PC-9 (cell line): ENCODE results near the gene TBX15. TPM values are rescaled to one million over a fixed set of nuclear protein-coding genes. Genes with fewer than 3 reads are reported as not detected.

ENCODE experiments used
- BruUV-seq: library from RNA; stranded (reverse); fragments of 400-500 nt; replicated peaks from 2 replicates; lab custom pipeline; 2021; lab: Mats Ljungman, UMichigan
- CTCF ChIA-PET: fragments of 300-600 bp; sonication (Branson Sonifier 250); formaldehyde crosslinking; loops from one replicate; lab custom pipeline; 2022; ENCODE audit warnings: antibody characterized with exemption; lab: Charles Lee
- POLR2A ChIA-PET: fragments of 300-600 bp; sonication (Branson Sonifier 250); formaldehyde crosslinking; loops from one replicate; lab custom pipeline; 2022; ENCODE audit warnings: antibody characterized with exemption; ENCODE audit not compliant: unreplicated experiment; lab: Charles Lee
- DNase-seq, 2 experiments: peaks; one replicate each; pipeline versions ENCODE4 v3.0.0 to v3.0.0-alpha.2; 2015 to 2022; ENCODE audit warnings: mixed read lengths in 1 of 2
- H2AFZ ChIP-seq: fragments of 200-600 bp; sonication (generic); 2 replicates; pipeline ENCODE4 v1.8.1; 2017; ENCODE audit warnings: antibody characterized with exemption
- H3F3A ChIP-seq: fragments of 200-600 bp; sonication (generic); 2 replicates; pipeline ENCODE4 v1.8.1; 2017; ENCODE audit warnings: antibody characterized with exemption, mild to moderate bottlenecking, low read depth; ENCODE audit not compliant: insufficient read depth
- H3K27ac ChIP-seq: fragments of 200-600 bp; sonication (generic); 2 replicates; pipeline ENCODE4 v1.6.1; 2016; ENCODE audit warnings: mixed run types
- H3K27me3 ChIP-seq: fragments of 200-600 bp; sonication (generic); 2 replicates; pipeline ENCODE4 v1.6.1; 2016; ENCODE audit warnings: low read depth, mixed run types; ENCODE audit not compliant: insufficient read depth
- H3K36me3 ChIP-seq: fragments of 200-600 bp; sonication (generic); 2 replicates; pipeline ENCODE4 v1.6.1; 2016; ENCODE audit warnings: low read depth, mixed run types
- H3K4me1 ChIP-seq: fragments of 200-600 bp; sonication (generic); replicated peaks from 2 replicates; pipeline ENCODE4 v1.6.1; 2016; ENCODE audit warnings: mixed run types; ENCODE audit not compliant: insufficient read depth
- H3K4me2 ChIP-seq: fragments of 200-600 bp; sonication (generic); 2 replicates; pipeline ENCODE4 v1.6.1; 2017; ENCODE audit warnings: mixed run types
- H3K4me3 ChIP-seq: fragments of 200-600 bp; sonication (generic); 2 replicates; pipeline ENCODE4 v1.6.1; 2016; ENCODE audit warnings: mixed run types
- H3K79me2 ChIP-seq: fragments of 200-600 bp; sonication (generic); 2 replicates; pipeline ENCODE4 v1.6.1; 2017; ENCODE audit warnings: low read depth, mixed run types
- H3K9me2 ChIP-seq: fragments of 200-600 bp; sonication (generic); 2 replicates; pipeline ENCODE4 v1.8.1; 2017; ENCODE audit warnings: mild to moderate bottlenecking; ENCODE audit not compliant: insufficient read depth
- H3K9me3 ChIP-seq: fragments of 200-600 bp; sonication (generic); 2 replicates; pipeline ENCODE4 v1.8.1; 2016; ENCODE audit warnings: low read depth; ENCODE audit not compliant: insufficient read depth
- H4K20me1 ChIP-seq: fragments of 200-600 bp; sonication (generic); 2 replicates; pipeline ENCODE4 v1.8.1; 2017; ENCODE audit not compliant: insufficient read depth
- EZH2 ChIP-seq: fragments of 200-600 bp; sonication (generic); IDR thresholded peaks from 2 replicates; pipeline ENCODE4 v1.8.0; 2017; ENCODE audit warnings: antibody characterized with exemption, low read depth
- intact Hi-C: fragments of 100-400 bp; cut with micrococcal nuclease; formaldehyde crosslinking; loops from one replicate; pipeline ENCODE4 v1.10.0; 2022; ENCODE audit not compliant: unreplicated experiment
- total RNA-seq: library from RNA; stranded (reverse); gene quantifications from 2 replicates; pipeline ENCODE4 v1.2.3, GENCODE V29; 2021
- TF ChIP-seq, protein P1 (sequence below): fragments of 200-600 bp; sonication (generic); conservative IDR thresholded peaks from 2 replicates; pipeline ENCODE4 v1.6.1; 2017; ENCODE audit warnings: mixed run types, antibody characterized with exemption, mild to moderate bottlenecking, moderate library complexity

TBX15 gene
- total RNA-seq, 1 experiment from 2014 or later = not detected

DNA sequence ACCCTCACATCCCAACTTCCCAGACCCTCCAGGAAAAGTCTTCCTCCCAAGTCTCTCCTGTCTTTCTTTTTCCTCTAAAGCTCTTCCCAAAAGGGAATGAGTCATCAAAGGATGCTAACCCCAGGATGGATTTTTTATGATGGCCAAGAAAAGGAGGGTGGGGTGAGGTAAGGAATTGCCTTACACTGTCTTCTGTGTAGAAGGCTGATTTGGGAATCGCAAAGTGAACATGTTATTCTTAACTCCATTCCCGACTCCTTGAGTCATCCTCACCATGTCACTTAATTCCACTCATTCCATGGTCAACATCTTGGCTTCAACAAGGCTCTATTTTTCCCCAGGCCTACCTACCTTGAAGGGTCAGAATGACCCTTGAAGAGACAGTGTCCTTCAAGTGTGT lies 44.0 kb downstream of the TBX15 start:
- Histone ChIP-seq H3K79me2 (no peaks in the 10 kb centered on the region), H3F3A (no peaks in the 10 kb centered on the region), H3K27me3 (peaks cover 39% of the 10 kb centered on the region), H3K4me2 (no peak overlapping the region), H3K36me3 (no peaks in the 10 kb centered on the region), H3K4me3 (no peak overlapping the region), H4K20me1 (no peaks in the 10 kb centered on the region), H3K9me2 (no peaks in the 10 kb centered on the region), H3K27ac (no peak overlapping the region), H3K9me3 (no peaks in the 10 kb centered on the region), H2AFZ (no peak overlapping the region), H3K4me1 (no peaks in the 10 kb centered on the region)
- POLR2A ChIA-PET = no interaction called here
- no TSS peak for BruUV-seq
- intact Hi-C loops = no loop called here
- DNase-seq = no peak
- no peak for TF ChIP-seq EZH2
- TF ChIP-seq, protein P1, sequence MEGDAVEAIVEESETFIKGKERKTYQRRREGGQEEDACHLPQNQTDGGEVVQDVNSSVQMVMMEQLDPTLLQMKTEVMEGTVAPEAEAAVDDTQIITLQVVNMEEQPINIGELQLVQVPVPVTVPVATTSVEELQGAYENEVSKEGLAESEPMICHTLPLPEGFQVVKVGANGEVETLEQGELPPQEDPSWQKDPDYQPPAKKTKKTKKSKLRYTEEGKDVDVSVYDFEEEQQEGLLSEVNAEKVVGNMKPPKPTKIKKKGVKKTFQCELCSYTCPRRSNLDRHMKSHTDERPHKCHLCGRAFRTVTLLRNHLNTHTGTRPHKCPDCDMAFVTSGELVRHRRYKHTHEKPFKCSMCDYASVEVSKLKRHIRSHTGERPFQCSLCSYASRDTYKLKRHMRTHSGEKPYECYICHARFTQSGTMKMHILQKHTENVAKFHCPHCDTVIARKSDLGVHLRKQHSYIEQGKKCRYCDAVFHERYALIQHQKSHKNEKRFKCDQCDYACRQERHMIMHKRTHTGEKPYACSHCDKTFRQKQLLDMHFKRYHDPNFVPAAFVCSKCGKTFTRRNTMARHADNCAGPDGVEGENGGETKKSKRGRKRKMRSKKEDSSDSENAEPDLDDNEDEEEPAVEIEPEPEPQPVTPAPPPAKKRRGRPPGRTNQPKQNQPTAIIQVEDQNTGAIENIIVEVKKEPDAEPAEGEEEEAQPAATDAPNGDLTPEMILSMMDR = no peak
- CTCF ChIA-PET = no interaction called here

DNA sequence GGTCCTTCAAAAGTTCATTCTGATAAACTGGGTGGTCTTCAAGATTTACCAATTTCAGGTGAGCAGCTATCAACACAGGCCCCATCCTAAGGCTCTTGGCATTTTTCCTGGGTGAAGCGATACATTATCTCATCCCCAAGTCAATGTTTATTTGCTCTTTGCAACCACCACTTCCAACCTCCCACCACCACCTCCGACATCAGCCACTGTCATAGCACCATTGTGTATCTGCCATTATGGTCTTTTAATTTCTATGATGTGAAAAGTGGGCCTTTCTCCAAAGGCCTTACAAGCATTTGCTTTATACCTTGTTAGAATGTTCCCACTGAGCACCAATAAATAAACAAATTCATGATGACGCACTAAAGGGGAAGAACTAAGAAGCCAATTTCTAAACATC lies 47.2 kb downstream of the TBX15 start:
- no peak overlapping the region for H3K27ac ChIP-seq
- TF ChIP-seq, protein P1 = no peak
- TF ChIP-seq EZH2 = no peak
- H3F3A ChIP-seq = no peaks in the 10 kb centered on the region
- BruUV-seq = no TSS peak
- H3K9me3 ChIP-seq = no peaks in the 10 kb centered on the region
- CTCF ChIA-PET = no interaction called here
- intact Hi-C loops = no loop called here
- no peaks in the 10 kb centered on the region for H3K79me2 ChIP-seq
- no peak overlapping the region for H2AFZ ChIP-seq
- no peaks in the 10 kb centered on the region for H3K4me1 ChIP-seq
- no peaks in the 10 kb centered on the region for H4K20me1 ChIP-seq
- H3K27me3 ChIP-seq = peaks cover 39% of the 10 kb centered on the region
- H3K9me2 ChIP-seq = no peaks in the 10 kb centered on the region
- no peak overlapping the region for H3K4me3 ChIP-seq
- DNase-seq = no peak
- H3K4me2 ChIP-seq = no peak overlapping the region
- no peaks in the 10 kb centered on the region for H3K36me3 ChIP-seq
- POLR2A ChIA-PET = no interaction called here

DNA sequence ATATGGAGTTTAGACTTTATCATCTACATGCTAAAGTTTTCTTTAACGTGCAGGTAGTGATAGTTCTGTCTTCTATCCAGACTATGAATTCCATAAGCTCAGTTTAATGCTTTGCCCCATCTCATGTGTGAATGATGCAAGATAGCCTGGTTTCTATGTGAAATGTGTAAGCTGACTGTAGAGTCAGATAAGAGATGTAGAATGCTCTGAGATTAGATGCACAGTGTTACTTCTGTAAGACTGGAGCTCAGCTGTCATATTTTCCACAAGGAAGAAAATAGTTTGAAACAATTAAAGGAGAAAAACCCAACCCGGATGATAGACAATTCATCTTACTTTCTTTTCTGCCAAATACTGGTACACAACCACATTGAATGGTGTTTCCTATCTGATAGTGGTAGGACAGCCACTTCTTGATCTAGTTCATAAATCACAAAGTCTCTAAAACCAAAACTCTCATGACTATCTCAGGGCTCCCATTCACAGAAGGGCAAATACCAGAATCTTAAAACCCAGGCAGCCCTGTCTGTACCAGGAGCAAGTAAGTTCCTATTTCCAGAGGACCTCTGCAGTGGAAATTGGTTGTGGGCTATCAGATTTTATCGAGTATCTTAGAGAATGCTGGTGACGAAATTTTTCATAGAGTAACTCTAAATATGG lies 50.6 kb downstream of the TBX15 start:
- H3K79me2 ChIP-seq = no peaks in the 10 kb centered on the region
- H2AFZ ChIP-seq = no peak overlapping the region
- H3K9me3 ChIP-seq = no peaks in the 10 kb centered on the region
- peaks cover 31% of the 10 kb centered on the region; the same call in 1 of the 2 replicates for H3K27me3 ChIP-seq
- intact Hi-C loops = no loop called here
- H3K9me2 ChIP-seq = no peaks in the 10 kb centered on the region
- CTCF ChIA-PET = no interaction called here
- TF ChIP-seq, protein P1 = no peak
- TF ChIP-seq EZH2 = no peak
- no peaks in the 10 kb centered on the region for H4K20me1 ChIP-seq
- no peaks in the 10 kb centered on the region for H3F3A ChIP-seq
- H3K27ac ChIP-seq = no peak overlapping the region
- no peak overlapping the region for H3K4me3 ChIP-seq
- H3K4me1 ChIP-seq = no peaks in the 10 kb centered on the region
- no peak overlapping the region for H3K4me2 ChIP-seq
- POLR2A ChIA-PET = no interaction called here
- no peaks in the 10 kb centered on the region for H3K36me3 ChIP-seq
- DNase-seq = no peak
- no TSS peak for BruUV-seq
